GM23338 (cell line): ENCODE measurements around the gene KCNE1.

Experiments used
- CREB1 ChIP-seq: fragments of 250-450 bp; sonication (Bioruptor Pico); IDR thresholded peaks from 2 replicates; pipeline ENCODE4 v1.5.0; 2020; ENCODE audit warnings: low read depth, mild to moderate bottlenecking, moderate library complexity
- ETS1 ChIP-seq: IDR thresholded peaks from 2 replicates; pipeline ENCODE4 v1.6.1; 2016; ENCODE audit warnings: antibody characterized with exemption
- EZH2 ChIP-seq: fragments of 200-600 bp; sonication (generic); IDR thresholded peaks from one replicate; pipeline ENCODE4 v1.8.0; 2017; ENCODE audit warnings: antibody characterized with exemption, mild to moderate bottlenecking, low read depth; ENCODE audit not compliant: unreplicated experiment
- EZH2phosphoT487 ChIP-seq: fragments of 200-600 bp; sonication (generic); IDR thresholded peaks from one replicate; pipeline ENCODE4 v1.8.1; 2018; ENCODE audit warnings: antibody characterized with exemption; ENCODE audit not compliant: unreplicated experiment
- JUNB ChIP-seq: IDR thresholded peaks from one replicate; pipeline ENCODE4 v1.6.1; 2016; ENCODE audit warnings: antibody characterized with exemption; ENCODE audit not compliant: unreplicated experiment
- POLR2AphosphoS5 ChIP-seq: IDR thresholded peaks from 2 replicates; pipeline ENCODE4 v1.6.1; 2016; ENCODE audit warnings: antibody characterized with exemption, low read depth
- ZNF331 ChIP-seq: fragments of 250-450 bp; sonication (Bioruptor Pico); IDR thresholded peaks from 2 replicates; pipeline ENCODE4 v1.5.0; 2020; ENCODE audit warnings: low read depth, mild to moderate bottlenecking, moderate library complexity
- TF ChIP-seq, protein P1 (sequence below), 2 experiments: fragments of 200-600 bp in 1 of 2; sonication (generic) in 1 of 2; conservative IDR thresholded peaks; 2 replicates each; pipeline versions ENCODE4 v1.5.1 to v1.6.1; 2016 to 2017; ENCODE audit warnings: antibody characterized with exemption in 2 of 2, low read depth in 2 of 2, mild to moderate bottlenecking in 2 of 2, moderate library complexity in 1 of 2
- TF ChIP-seq, protein P2 (sequence below): fragments of 250-450 bp; sonication (Bioruptor Pico); IDR thresholded peaks from 2 replicates; pipeline ENCODE4 v1.5.0; 2020; ENCODE audit warnings: mild to moderate bottlenecking, moderate library complexity
- TF ChIP-seq, protein P3 (sequence below): IDR thresholded peaks from one replicate; pipeline ENCODE4 v1.6.1; 2018; ENCODE audit warnings: antibody characterized with exemption; ENCODE audit not compliant: unreplicated experiment

- TF ChIP-seq CREB1 (CRISPR knock-in tag) (no peak), EZH2 (no peak), POLR2AphosphoS5 (no peak), EZH2phosphoT487 (no peak), ETS1 (no peak), JUNB (no peak), ZNF331 (no peak)
- TF ChIP-seq, protein P1, sequence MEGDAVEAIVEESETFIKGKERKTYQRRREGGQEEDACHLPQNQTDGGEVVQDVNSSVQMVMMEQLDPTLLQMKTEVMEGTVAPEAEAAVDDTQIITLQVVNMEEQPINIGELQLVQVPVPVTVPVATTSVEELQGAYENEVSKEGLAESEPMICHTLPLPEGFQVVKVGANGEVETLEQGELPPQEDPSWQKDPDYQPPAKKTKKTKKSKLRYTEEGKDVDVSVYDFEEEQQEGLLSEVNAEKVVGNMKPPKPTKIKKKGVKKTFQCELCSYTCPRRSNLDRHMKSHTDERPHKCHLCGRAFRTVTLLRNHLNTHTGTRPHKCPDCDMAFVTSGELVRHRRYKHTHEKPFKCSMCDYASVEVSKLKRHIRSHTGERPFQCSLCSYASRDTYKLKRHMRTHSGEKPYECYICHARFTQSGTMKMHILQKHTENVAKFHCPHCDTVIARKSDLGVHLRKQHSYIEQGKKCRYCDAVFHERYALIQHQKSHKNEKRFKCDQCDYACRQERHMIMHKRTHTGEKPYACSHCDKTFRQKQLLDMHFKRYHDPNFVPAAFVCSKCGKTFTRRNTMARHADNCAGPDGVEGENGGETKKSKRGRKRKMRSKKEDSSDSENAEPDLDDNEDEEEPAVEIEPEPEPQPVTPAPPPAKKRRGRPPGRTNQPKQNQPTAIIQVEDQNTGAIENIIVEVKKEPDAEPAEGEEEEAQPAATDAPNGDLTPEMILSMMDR (conservative IDR thresholded peaks at IDR 0.05; ENCODE audit: low read depth in 2 of 2) = no peak
- TF ChIP-seq, protein P2, sequence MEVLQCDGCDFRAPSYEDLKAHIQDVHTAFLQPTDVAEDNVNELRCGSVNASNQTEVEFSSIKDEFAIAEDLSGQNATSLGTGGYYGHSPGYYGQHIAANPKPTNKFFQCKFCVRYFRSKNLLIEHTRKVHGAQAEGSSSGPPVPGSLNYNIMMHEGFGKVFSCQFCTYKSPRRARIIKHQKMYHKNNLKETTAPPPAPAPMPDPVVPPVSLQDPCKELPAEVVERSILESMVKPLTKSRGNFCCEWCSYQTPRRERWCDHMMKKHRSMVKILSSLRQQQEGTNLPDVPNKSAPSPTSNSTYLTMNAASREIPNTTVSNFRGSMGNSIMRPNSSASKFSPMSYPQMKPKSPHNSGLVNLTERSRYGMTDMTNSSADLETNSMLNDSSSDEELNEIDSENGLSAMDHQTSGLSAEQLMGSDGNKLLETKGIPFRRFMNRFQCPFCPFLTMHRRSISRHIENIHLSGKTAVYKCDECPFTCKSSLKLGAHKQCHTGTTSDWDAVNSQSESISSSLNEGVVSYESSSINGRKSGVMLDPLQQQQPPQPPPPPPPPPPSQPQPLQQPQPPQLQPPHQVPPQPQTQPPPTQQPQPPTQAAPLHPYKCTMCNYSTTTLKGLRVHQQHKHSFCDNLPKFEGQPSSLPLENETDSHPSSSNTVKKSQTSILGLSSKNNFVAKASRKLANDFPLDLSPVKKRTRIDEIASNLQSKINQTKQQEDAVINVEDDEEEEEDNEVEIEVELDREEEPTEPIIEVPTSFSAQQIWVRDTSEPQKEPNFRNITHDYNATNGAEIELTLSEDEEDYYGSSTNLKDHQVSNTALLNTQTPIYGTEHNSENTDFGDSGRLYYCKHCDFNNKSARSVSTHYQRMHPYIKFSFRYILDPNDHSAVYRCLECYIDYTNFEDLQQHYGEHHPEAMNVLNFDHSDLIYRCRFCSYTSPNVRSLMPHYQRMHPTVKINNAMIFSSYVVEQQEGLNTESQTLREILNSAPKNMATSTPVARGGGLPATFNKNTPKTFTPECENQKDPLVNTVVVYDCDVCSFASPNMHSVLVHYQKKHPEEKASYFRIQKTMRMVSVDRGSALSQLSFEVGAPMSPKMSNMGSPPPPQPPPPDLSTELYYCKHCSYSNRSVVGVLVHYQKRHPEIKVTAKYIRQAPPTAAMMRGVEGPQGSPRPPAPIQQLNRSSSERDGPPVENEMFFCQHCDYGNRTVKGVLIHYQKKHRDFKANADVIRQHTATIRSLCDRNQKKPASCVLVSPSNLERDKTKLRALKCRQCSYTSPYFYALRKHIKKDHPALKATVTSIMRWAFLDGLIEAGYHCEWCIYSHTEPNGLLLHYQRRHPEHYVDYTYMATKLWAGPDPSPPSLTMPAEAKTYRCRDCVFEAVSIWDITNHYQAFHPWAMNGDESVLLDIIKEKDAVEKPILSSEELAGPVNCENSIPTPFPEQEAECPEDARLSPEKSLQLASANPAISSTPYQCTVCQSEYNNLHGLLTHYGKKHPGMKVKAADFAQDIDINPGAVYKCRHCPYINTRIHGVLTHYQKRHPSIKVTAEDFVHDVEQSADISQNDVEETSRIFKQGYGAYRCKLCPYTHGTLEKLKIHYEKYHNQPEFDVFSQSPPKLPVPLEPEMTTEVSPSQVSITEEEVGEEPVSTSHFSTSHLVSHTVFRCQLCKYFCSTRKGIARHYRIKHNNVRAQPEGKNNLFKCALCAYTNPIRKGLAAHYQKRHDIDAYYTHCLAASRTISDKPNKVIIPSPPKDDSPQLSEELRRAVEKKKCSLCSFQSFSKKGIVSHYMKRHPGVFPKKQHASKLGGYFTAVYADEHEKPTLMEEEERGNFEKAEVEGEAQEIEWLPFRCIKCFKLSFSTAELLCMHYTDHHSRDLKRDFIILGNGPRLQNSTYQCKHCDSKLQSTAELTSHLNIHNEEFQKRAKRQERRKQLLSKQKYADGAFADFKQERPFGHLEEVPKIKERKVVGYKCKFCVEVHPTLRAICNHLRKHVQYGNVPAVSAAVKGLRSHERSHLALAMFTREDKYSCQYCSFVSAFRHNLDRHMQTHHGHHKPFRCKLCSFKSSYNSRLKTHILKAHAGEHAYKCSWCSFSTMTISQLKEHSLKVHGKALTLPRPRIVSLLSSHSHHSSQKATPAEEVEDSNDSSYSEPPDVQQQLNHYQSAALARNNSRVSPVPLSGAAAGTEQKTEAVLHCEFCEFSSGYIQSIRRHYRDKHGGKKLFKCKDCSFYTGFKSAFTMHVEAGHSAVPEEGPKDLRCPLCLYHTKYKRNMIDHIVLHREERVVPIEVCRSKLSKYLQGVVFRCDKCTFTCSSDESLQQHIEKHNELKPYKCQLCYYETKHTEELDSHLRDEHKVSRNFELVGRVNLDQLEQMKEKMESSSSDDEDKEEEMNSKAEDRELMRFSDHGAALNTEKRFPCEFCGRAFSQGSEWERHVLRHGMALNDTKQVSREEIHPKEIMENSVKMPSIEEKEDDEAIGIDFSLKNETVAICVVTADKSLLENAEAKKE (CRISPR knock-in tag) = no peak
- TF ChIP-seq, protein P3, sequence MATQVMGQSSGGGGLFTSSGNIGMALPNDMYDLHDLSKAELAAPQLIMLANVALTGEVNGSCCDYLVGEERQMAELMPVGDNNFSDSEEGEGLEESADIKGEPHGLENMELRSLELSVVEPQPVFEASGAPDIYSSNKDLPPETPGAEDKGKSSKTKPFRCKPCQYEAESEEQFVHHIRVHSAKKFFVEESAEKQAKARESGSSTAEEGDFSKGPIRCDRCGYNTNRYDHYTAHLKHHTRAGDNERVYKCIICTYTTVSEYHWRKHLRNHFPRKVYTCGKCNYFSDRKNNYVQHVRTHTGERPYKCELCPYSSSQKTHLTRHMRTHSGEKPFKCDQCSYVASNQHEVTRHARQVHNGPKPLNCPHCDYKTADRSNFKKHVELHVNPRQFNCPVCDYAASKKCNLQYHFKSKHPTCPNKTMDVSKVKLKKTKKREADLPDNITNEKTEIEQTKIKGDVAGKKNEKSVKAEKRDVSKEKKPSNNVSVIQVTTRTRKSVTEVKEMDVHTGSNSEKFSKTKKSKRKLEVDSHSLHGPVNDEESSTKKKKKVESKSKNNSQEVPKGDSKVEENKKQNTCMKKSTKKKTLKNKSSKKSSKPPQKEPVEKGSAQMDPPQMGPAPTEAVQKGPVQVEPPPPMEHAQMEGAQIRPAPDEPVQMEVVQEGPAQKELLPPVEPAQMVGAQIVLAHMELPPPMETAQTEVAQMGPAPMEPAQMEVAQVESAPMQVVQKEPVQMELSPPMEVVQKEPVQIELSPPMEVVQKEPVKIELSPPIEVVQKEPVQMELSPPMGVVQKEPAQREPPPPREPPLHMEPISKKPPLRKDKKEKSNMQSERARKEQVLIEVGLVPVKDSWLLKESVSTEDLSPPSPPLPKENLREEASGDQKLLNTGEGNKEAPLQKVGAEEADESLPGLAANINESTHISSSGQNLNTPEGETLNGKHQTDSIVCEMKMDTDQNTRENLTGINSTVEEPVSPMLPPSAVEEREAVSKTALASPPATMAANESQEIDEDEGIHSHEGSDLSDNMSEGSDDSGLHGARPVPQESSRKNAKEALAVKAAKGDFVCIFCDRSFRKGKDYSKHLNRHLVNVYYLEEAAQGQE = no peak
Measured at GRCh38 chr21:34531399-34531798, 19.4 kb upstream of the KCNE1 start.
